IMR-90 (cell line): Measurements from ENCODE around the gene PARP3. TPM values are rescaled to one million over a fixed set of nuclear protein-coding genes. Genes with fewer than 3 reads are reported as not detected.

ENCODE experiments used
- ATAC-seq: fragments of 200-7000 bp; cut with Tn5 transposase; 2 replicates; pipeline ENCODE4 v1.9.1; 2020; ENCODE audit warnings: low read depth, mild to moderate bottlenecking, moderate library complexity
- BruUV-seq: library from RNA; stranded (reverse); fragments of 400-500 nt; replicated peaks from 2 replicates; lab custom pipeline; 2021; lab: Mats Ljungman, UMichigan
- CTCF ChIA-PET: fragments of 300-600 bp; formaldehyde crosslinking; extraction: SDS; loops from one replicate; lab custom pipeline; 2021; ENCODE audit warnings: antibody characterized with exemption; lab: Yijun Ruan, JAX
- POLR2A ChIA-PET: fragments of 300-600 bp; sonication (Branson Sonifier 250); formaldehyde crosslinking; loops from one replicate; lab custom pipeline; 2022; ENCODE audit warnings: antibody characterized with exemption; ENCODE audit not compliant: unreplicated experiment; lab: Charles Lee
- DNase-seq: peaks from one replicate; pipeline ENCODE4 v3.0.0; 2013
- H2AFZ ChIP-seq: replicated peaks from 2 replicates; pipeline ENCODE3; 2013; ENCODE audit warnings: low read length, mild to moderate bottlenecking; ENCODE audit not compliant: poor library complexity
- H2AK5ac ChIP-seq: 2 replicates; pipeline ENCODE4 v1.6.1; 2013; ENCODE audit warnings: low read depth, low read length, inconsistent platforms
- H2AK9ac ChIP-seq: replicated peaks from 2 replicates; pipeline ENCODE3; 2013; ENCODE audit warnings: mild to moderate bottlenecking, low read depth, low read length, moderate library complexity; ENCODE audit not compliant: poor library complexity
- H2BK120ac ChIP-seq: 2 replicates; pipeline ENCODE4 v1.6.1; 2013; ENCODE audit warnings: low read depth, low read length, inconsistent platforms
- H2BK15ac ChIP-seq: 3 replicates; pipeline ENCODE4 v1.6.1; 2013; ENCODE audit warnings: low read depth, low read length, inconsistent platforms
- H2BK20ac ChIP-seq: 2 replicates; pipeline ENCODE4 v1.6.1; 2013; ENCODE audit warnings: low read depth, mild to moderate bottlenecking, inconsistent platforms, low read length, moderate library complexity
- H2BK5ac ChIP-seq: 2 replicates; pipeline ENCODE4 v1.6.1; 2013; ENCODE audit warnings: mild to moderate bottlenecking, low read depth, low read length, inconsistent platforms; ENCODE audit not compliant: poor library complexity, severe bottlenecking
- H3K14ac ChIP-seq: replicated peaks from 2 replicates; pipeline ENCODE4 v1.6.1; 2013; ENCODE audit warnings: low read depth, low read length, inconsistent platforms
- H3K18ac ChIP-seq: 2 replicates; pipeline ENCODE4 v1.6.1; 2013; ENCODE audit warnings: low read depth, low read length, control low read depth
- H3K23ac ChIP-seq: 2 replicates; pipeline ENCODE4 v1.6.1; 2013; ENCODE audit warnings: low read depth, low read length, inconsistent platforms
- H3K27ac ChIP-seq: 2 replicates; pipeline ENCODE4 v1.5.1; 2013; ENCODE audit warnings: mild to moderate bottlenecking, control low read depth, low read length; ENCODE audit not compliant: insufficient read depth
- H3K27me3 ChIP-seq: 2 replicates; pipeline ENCODE4 v1.6.1; 2013; ENCODE audit warnings: low read length; ENCODE audit not compliant: control insufficient read depth, insufficient read depth
- H3K36me3 ChIP-seq: 2 replicates; pipeline ENCODE4 v1.6.1; 2013; ENCODE audit warnings: low read length, mixed read lengths; ENCODE audit not compliant: control insufficient read depth, insufficient read depth
- H3K4ac ChIP-seq: 2 replicates; pipeline ENCODE4 v1.6.1; 2013; ENCODE audit warnings: low read depth, low read length, inconsistent platforms
- H3K4me1 ChIP-seq: 2 replicates; pipeline ENCODE4 v1.6.1; 2013; ENCODE audit warnings: low read length, mixed read lengths; ENCODE audit not compliant: control insufficient read depth, insufficient read depth
- H3K4me2 ChIP-seq: 2 replicates; pipeline ENCODE4 v1.6.1; 2013; ENCODE audit warnings: low read depth, mild to moderate bottlenecking, control low read depth, low read length, moderate library complexity
- H3K4me3 ChIP-seq: 2 replicates; pipeline ENCODE4 v1.5.1; 2013; ENCODE audit warnings: low read depth, mild to moderate bottlenecking, control low read depth, low read length, moderate library complexity; ENCODE audit not compliant: insufficient read depth
- H3K56ac ChIP-seq: 2 replicates; pipeline ENCODE4 v1.6.1; 2013; ENCODE audit warnings: low read length, inconsistent platforms; ENCODE audit not compliant: insufficient read depth; ENCODE audit errors: extremely low read depth
- H3K79me1 ChIP-seq, 2 experiments: 2 replicates each; pipeline ENCODE4 v1.6.1; 2013; ENCODE audit warnings: low read length in 2 of 2, inconsistent platforms in 1 of 2, low read depth in 1 of 2
- H3K9ac ChIP-seq: 2 replicates; pipeline ENCODE4 v1.6.1; 2013; ENCODE audit warnings: low read depth, low read length, control low read depth
- H3K9me1 ChIP-seq: 2 replicates; pipeline ENCODE4 v1.6.1; 2013; ENCODE audit warnings: low read length, inconsistent platforms; ENCODE audit not compliant: insufficient read depth
- H3K9me3 ChIP-seq: 2 replicates; pipeline ENCODE4 v1.6.1; 2013; ENCODE audit warnings: low read length; ENCODE audit not compliant: control insufficient read depth, insufficient read depth
- H4K20me1 ChIP-seq: 2 replicates; pipeline ENCODE4 v1.6.1; 2013; ENCODE audit warnings: low read length, inconsistent platforms; ENCODE audit not compliant: insufficient read depth
- H4K5ac ChIP-seq: 2 replicates; pipeline ENCODE4 v1.6.1; 2013; ENCODE audit warnings: mild to moderate bottlenecking, low read depth, low read length, control low read depth
- H4K8ac ChIP-seq, 2 experiments: 2 replicates each; pipeline ENCODE4 v1.6.1; 2013; ENCODE audit warnings: low read depth in 2 of 2, low read length in 2 of 2, control low read depth in 1 of 2, inconsistent platforms in 1 of 2
- H4K91ac ChIP-seq: 2 replicates; pipeline ENCODE4 v1.6.1; 2013; ENCODE audit warnings: low read depth, low read length, inconsistent platforms; ENCODE audit not compliant: insufficient read depth
- BHLHE40 ChIP-seq: fragments of 150-350 bp; IDR thresholded peaks from 2 replicates; pipeline ENCODE4 v1.6.1; 2016; ENCODE audit warnings: mild to moderate bottlenecking, low read depth, low read length
- CHD1 ChIP-seq: IDR thresholded peaks from 2 replicates; pipeline ENCODE4 v1.6.1; 2012; ENCODE audit warnings: low read depth, low read length, improper control_type of control experiment
- ELK1 ChIP-seq: fragments of 150-350 bp; IDR thresholded peaks from 2 replicates; pipeline ENCODE4 v1.6.1; 2016; ENCODE audit warnings: low read depth, mild to moderate bottlenecking, low read length, moderate library complexity, borderline replicate concordance
- FOS ChIP-seq: fragments of 150-350 bp; IDR thresholded peaks from 2 replicates; pipeline ENCODE4 v1.6.1; 2016; ENCODE audit warnings: low read depth, low read length
- MAFK ChIP-seq: IDR thresholded peaks from 2 replicates; pipeline ENCODE4 v1.6.1; 2012; ENCODE audit warnings: low read depth, low read length, improper control_type of control experiment
- MAZ ChIP-seq: IDR thresholded peaks from 2 replicates; pipeline ENCODE4 v1.6.1; 2012; ENCODE audit warnings: low read depth, mild to moderate bottlenecking, low read length, improper control_type of control experiment, moderate library complexity, borderline replicate concordance
- MXI1 ChIP-seq: IDR thresholded peaks from 2 replicates; pipeline ENCODE4 v1.6.1; 2012; ENCODE audit warnings: low read depth, mild to moderate bottlenecking, low read length, moderate library complexity, borderline replicate concordance
- NFE2L2 ChIP-seq: fragments of 150-350 bp; IDR thresholded peaks from 2 replicates; pipeline ENCODE4 v1.6.1; 2016; ENCODE audit warnings: low read depth, mild to moderate bottlenecking, low read length
- POLR2A ChIP-seq: IDR thresholded peaks from 2 replicates; pipeline ENCODE4 v1.6.1; 2012; ENCODE audit warnings: mild to moderate bottlenecking, low read depth, low read length
- RAD21 ChIP-seq: IDR thresholded peaks from 2 replicates; pipeline ENCODE4 v1.6.1; 2012; ENCODE audit warnings: low read length, improper control_type of control experiment
- RFX5 ChIP-seq: IDR thresholded peaks from 2 replicates; pipeline ENCODE4 v1.8.0; 2012; ENCODE audit warnings: low read depth, mild to moderate bottlenecking, low read length, moderate library complexity
- SMC3 ChIP-seq: fragments of 150-350 bp; IDR thresholded peaks from 2 replicates; pipeline ENCODE4 v1.6.1; 2016; ENCODE audit warnings: low read depth, mild to moderate bottlenecking, antibody characterized with exemption, low read length, moderate library complexity
- WGBS, 2 experiments: methylation state at CpG; one replicate each; pipeline versions ENCODE4 v1.1.5 to v1.1.7; 2013; ENCODE audit warnings: missing lambda C conversion rate in 2 of 2; ENCODE audit not compliant: insufficient read length in 1 of 2; ENCODE audit errors: extremely low coverage in 2 of 2; 5-methylcytosine and 5-hydroxymethylcytosine counted together
- dilution Hi-C: fragments of 300-500 bp; cut with HindIII; formaldehyde crosslinking; loops from one replicate; pipeline ENCODE4 v1.14.3; 2018; ENCODE audit warnings: low sequenced_read_pairs; ENCODE audit not compliant: unreplicated experiment
- in situ Hi-C: fragments of 300-500 bp; cut with MboI; formaldehyde crosslinking; loops from 3 replicates; pipeline ENCODE4 v1.14.3; 2019; ENCODE audit warnings: low sequenced_read_pairs, inconsistent platforms, mixed read lengths
- intact Hi-C: fragments of 100-400 bp; cut with micrococcal nuclease; formaldehyde crosslinking; loops from 2 replicates; pipeline ENCODE4 v1.10.0; 2022
- polyA plus RNA-seq, 3 experiments: library from polyadenylated mRNA; depleted of rRNA; stranded (reverse); fragments of >200 nt; gene quantifications; 2 replicates each; pipeline ENCODE4 v1.2.3, GENCODE V29; 2012; ENCODE audit warnings: low replicate concordance in 1 of 3
- total RNA-seq: library from RNA; depleted of rRNA; stranded (reverse); fragments of >200 nt; gene quantifications from 2 replicates; pipeline ENCODE4 v1.2.3, GENCODE V29; 2012
- TF ChIP-seq, protein P1 (sequence below): fragments of 150-350 bp; IDR thresholded peaks from 2 replicates; pipeline ENCODE4 v1.6.1; 2017; ENCODE audit warnings: mild to moderate bottlenecking, antibody characterized with exemption, low read length, low read depth
- TF ChIP-seq, protein P2 (sequence below): conservative IDR thresholded peaks from 2 replicates; pipeline ENCODE4 v1.5.1; 2012; ENCODE audit warnings: mild to moderate bottlenecking, low read depth, low read length, improper control_type of control experiment

Gene PARP3
- total and polyA plus RNA-seq, 2 of the 4 experiments (the other 2 are of a cell fraction), result 16.3 to 22.0 TPM

DNA sequence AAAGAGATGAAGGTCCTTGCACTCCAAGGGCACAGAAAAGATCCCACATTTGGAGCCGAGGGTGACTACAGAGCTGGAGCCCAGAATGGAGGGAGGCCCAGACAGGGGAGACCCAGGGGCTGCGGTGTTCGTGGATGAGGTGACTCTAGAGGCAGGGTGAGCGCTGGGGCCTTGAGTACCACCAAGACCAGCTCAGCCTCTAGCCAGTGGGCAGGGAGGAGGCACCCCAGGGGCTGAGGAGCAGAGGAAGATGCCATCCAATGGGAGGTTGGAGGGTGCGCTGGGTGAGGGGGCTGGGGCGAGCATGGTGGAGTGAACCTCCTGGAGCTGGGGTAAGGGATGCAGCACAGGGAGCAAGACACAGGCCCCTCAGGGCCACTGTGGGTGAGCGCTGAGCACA lies 13.7 kb upstream of the PARP3 start:
- Histone ChIP-seq H3K27me3 (no peaks in the 10 kb centered on the region), H3K9me3 (no peaks in the 10 kb centered on the region), H3K79me1 (no peaks in the 10 kb centered on the region), H4K91ac (no peak overlapping the region), H2BK120ac (no peak overlapping the region), H2AK9ac (no peak overlapping the region), H3K4me1 (no peaks in the 10 kb centered on the region), H3K23ac (no peak overlapping the region), H4K20me1 (no peaks in the 10 kb centered on the region), H4K8ac (no peak overlapping the region), H3K18ac (no peak overlapping the region), H2AFZ (no peak overlapping the region), H3K9ac (no peak overlapping the region), H3K56ac (no peak overlapping the region), H2BK5ac (no peak overlapping the region), H3K4ac (no peak overlapping the region), H4K5ac (no peak overlapping the region), H3K36me3 (peaks cover 14% of the 10 kb centered on the region), H3K27ac (no peak overlapping the region), H2AK5ac (no peak overlapping the region), H2BK15ac (no peak overlapping the region), H3K4me2 (no peak overlapping the region), H3K14ac (no peak overlapping the region), H2BK20ac (no peak overlapping the region), H3K9me1 (no peaks in the 10 kb centered on the region), H3K4me3 (no peak overlapping the region)
- DNase-seq (no peak), ATAC-seq (no peak)
- dilution Hi-C loops (no loop called here), intact Hi-C loops (loop anchor here (10.0 kb wide), 1 partner anchor 594 kb away; no protein-coding TSS in a partner anchor), in situ Hi-C loops (loop anchor here (25.0 kb wide), 1 partner anchor 541 kb away; the partner anchor contains the start of genes MANF and RBM15B)
- ChIA-PET POLR2A (no interaction called here), CTCF (no interaction called here)
- BruUV-seq, result no TSS peak
- TF ChIP-seq MXI1, result no peak
- TF ChIP-seq, protein P1, sequence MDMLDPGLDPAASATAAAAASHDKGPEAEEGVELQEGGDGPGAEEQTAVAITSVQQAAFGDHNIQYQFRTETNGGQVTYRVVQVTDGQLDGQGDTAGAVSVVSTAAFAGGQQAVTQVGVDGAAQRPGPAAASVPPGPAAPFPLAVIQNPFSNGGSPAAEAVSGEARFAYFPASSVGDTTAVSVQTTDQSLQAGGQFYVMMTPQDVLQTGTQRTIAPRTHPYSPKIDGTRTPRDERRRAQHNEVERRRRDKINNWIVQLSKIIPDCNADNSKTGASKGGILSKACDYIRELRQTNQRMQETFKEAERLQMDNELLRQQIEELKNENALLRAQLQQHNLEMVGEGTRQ, result no peak
- TF ChIP-seq RFX5, result no peak
- TF ChIP-seq FOS, result no peak
- no peak for TF ChIP-seq CHD1
- no peak for TF ChIP-seq NFE2L2
- TF ChIP-seq MAZ, result no peak
- TF ChIP-seq SMC3, result no peak
- TF ChIP-seq ELK1, result no peak
- TF ChIP-seq MAFK, result no peak
- TF ChIP-seq, protein P2, sequence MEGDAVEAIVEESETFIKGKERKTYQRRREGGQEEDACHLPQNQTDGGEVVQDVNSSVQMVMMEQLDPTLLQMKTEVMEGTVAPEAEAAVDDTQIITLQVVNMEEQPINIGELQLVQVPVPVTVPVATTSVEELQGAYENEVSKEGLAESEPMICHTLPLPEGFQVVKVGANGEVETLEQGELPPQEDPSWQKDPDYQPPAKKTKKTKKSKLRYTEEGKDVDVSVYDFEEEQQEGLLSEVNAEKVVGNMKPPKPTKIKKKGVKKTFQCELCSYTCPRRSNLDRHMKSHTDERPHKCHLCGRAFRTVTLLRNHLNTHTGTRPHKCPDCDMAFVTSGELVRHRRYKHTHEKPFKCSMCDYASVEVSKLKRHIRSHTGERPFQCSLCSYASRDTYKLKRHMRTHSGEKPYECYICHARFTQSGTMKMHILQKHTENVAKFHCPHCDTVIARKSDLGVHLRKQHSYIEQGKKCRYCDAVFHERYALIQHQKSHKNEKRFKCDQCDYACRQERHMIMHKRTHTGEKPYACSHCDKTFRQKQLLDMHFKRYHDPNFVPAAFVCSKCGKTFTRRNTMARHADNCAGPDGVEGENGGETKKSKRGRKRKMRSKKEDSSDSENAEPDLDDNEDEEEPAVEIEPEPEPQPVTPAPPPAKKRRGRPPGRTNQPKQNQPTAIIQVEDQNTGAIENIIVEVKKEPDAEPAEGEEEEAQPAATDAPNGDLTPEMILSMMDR, result no peak
- no peak for TF ChIP-seq RAD21
- TF ChIP-seq BHLHE40, result no peak
- TF ChIP-seq POLR2A, result no peak
- 80% methylated on average over 1 of the region's 7 CpGs; no CpG with 5 or more reads in 1 of the 2 experiments for WGBS, 2 experiments
